ENCODE results near the gene GSN.

GSN gene

GRCh38 chr9:121339437-121339836 lies 71.5 kb downstream of the GSN start:
- no peak overlapping the region for H3K27ac ChIP-seq (ENCODE audit: low read length)
- no peaks in the 10 kb centered on the region for H3K27me3 ChIP-seq (ENCODE audit: insufficient read depth, low read length)
- peaks cover 5% of the 10 kb centered on the region; the same call in 1 of the 2 replicates for H3K36me3 ChIP-seq (ENCODE audit: insufficient read depth, low read depth, low read length)
- H3K9ac ChIP-seq (ENCODE audit: low read depth, low read length): no peak overlapping the region
- no peaks in the 10 kb centered on the region for H3K4me1 ChIP-seq (ENCODE audit: insufficient read depth, low read length)
- no peaks in the 10 kb centered on the region for H3K9me3 ChIP-seq (ENCODE audit: insufficient read depth, low read depth, low read length)
- H3K4me3 ChIP-seq (ENCODE audit: low read length): no peak overlapping the region

GRCh38 chr9:121340676-121341392 lies 72.9 kb downstream of the GSN start:
- H3K27me3 ChIP-seq (ENCODE audit: insufficient read depth, low read length): no peaks in the 10 kb centered on the region
- H3K27ac ChIP-seq (ENCODE audit: low read length): no peak overlapping the region
- no peaks in the 10 kb centered on the region for H3K4me1 ChIP-seq (ENCODE audit: insufficient read depth, low read length)
- no peak overlapping the region for H3K9ac ChIP-seq (ENCODE audit: low read depth, low read length)
- no peaks in the 10 kb centered on the region for H3K9me3 ChIP-seq (ENCODE audit: insufficient read depth, low read depth, low read length)
- H3K4me3 ChIP-seq (ENCODE audit: low read length): no peak overlapping the region
- H3K36me3 ChIP-seq (ENCODE audit: insufficient read depth, low read depth, low read length): peaks cover 5% of the 10 kb centered on the region; the same call in 1 of the 2 replicates

- Histone ChIP-seq H3K36me3 (ENCODE audit: insufficient read depth, low read depth, low read length) (peaks cover 19% of the 10 kb centered on the region), H3K4me1 (ENCODE audit: insufficient read depth, low read length) (no peaks in the 10 kb centered on the region), H3K4me3 (ENCODE audit: low read length) (no peak overlapping the region), H3K9me3 (ENCODE audit: insufficient read depth, low read depth, low read length) (no peaks in the 10 kb centered on the region), H3K27me3 (ENCODE audit: insufficient read depth, low read length) (no peaks in the 10 kb centered on the region), H3K9ac (ENCODE audit: low read depth, low read length) (no peak overlapping the region), H3K27ac (ENCODE audit: low read length) (no peak overlapping the region)
These were observed 76.2 kb downstream of the GSN start for GRCh38 chr9:121344184-121344583.

GRCh38 chr9:121345070-121345469 lies 77.1 kb downstream of the GSN start:
- H3K36me3 ChIP-seq (ENCODE audit: insufficient read depth, low read depth, low read length): peaks cover 19% of the 10 kb centered on the region
- H3K9me3 ChIP-seq (ENCODE audit: insufficient read depth, low read depth, low read length): no peaks in the 10 kb centered on the region
- no peaks in the 10 kb centered on the region for H3K4me1 ChIP-seq (ENCODE audit: insufficient read depth, low read length)
- no peaks in the 10 kb centered on the region for H3K27me3 ChIP-seq (ENCODE audit: insufficient read depth, low read length)
- H3K27ac ChIP-seq (ENCODE audit: low read length): no peak overlapping the region
- H3K9ac ChIP-seq (ENCODE audit: low read depth, low read length): no peak overlapping the region
- no peak overlapping the region for H3K4me3 ChIP-seq (ENCODE audit: low read length)

GRCh38 chr9:121348221-121348620 lies 80.3 kb downstream of the GSN start:
- Histone ChIP-seq H3K27me3 (ENCODE audit: insufficient read depth, low read length) (no peaks in the 10 kb centered on the region), H3K9ac (ENCODE audit: low read depth, low read length) (no peak overlapping the region), H3K4me3 (ENCODE audit: low read length) (no peak overlapping the region), H3K27ac (ENCODE audit: low read length) (no peak overlapping the region), H3K4me1 (ENCODE audit: insufficient read depth, low read length) (no peaks in the 10 kb centered on the region), H3K9me3 (ENCODE audit: insufficient read depth, low read depth, low read length) (no peaks in the 10 kb centered on the region), H3K36me3 (ENCODE audit: insufficient read depth, low read depth, low read length) (peaks cover 25% of the 10 kb centered on the region)

- no peak overlapping the region for H3K9ac ChIP-seq (ENCODE audit: low read depth, low read length)
These were observed 81.0 kb downstream of the GSN start for GRCh38 chr9:121349009-121349408.

GRCh38 chr9:121350036-121350435 lies 82.1 kb downstream of the GSN start:
- Histone ChIP-seq H3K36me3 (ENCODE audit: insufficient read depth, low read depth, low read length) (peaks cover 31% of the 10 kb centered on the region), H3K9me3 (ENCODE audit: insufficient read depth, low read depth, low read length) (no peaks in the 10 kb centered on the region), H3K4me3 (ENCODE audit: low read length) (no peak overlapping the region), H3K4me1 (ENCODE audit: insufficient read depth, low read length) (peaks cover 5% of the 10 kb centered on the region; the same call in 1 of the 2 replicates), H3K27ac (ENCODE audit: low read length) (no peak overlapping the region), H3K27me3 (ENCODE audit: insufficient read depth, low read length) (no peaks in the 10 kb centered on the region), H3K9ac (ENCODE audit: low read depth, low read length) (no peak overlapping the region)

More at GRCh38 chr9:121349009-121349408, 81.0 kb downstream of the GSN start:
- H3K27ac ChIP-seq (ENCODE audit: low read length): no peak overlapping the region
- peaks cover 5% of the 10 kb centered on the region; the same call in 1 of the 2 replicates for H3K4me1 ChIP-seq (ENCODE audit: insufficient read depth, low read length)
- H3K4me3 ChIP-seq (ENCODE audit: low read length): no peak overlapping the region
- no peaks in the 10 kb centered on the region for H3K9me3 ChIP-seq (ENCODE audit: insufficient read depth, low read depth, low read length)
- H3K36me3 ChIP-seq (ENCODE audit: insufficient read depth, low read depth, low read length): peaks cover 29% of the 10 kb centered on the region
- H3K27me3 ChIP-seq (ENCODE audit: insufficient read depth, low read length): no peaks in the 10 kb centered on the region

GRCh38 chr9:121350993-121351561 lies 83.1 kb downstream of the GSN start:
- Histone ChIP-seq H3K4me3 (ENCODE audit: low read length) (no peak overlapping the region), H3K27ac (ENCODE audit: low read length) (no peak overlapping the region), H3K27me3 (ENCODE audit: insufficient read depth, low read length) (no peaks in the 10 kb centered on the region), H3K4me1 (ENCODE audit: insufficient read depth, low read length) (peaks cover 5% of the 10 kb centered on the region; the same call in 1 of the 2 replicates), H3K9ac (ENCODE audit: low read depth, low read length) (no peak overlapping the region), H3K9me3 (ENCODE audit: insufficient read depth, low read depth, low read length) (no peaks in the 10 kb centered on the region), H3K36me3 (ENCODE audit: insufficient read depth, low read depth, low read length) (peaks cover 31% of the 10 kb centered on the region)

GRCh38 chr9:121353241-121354061 lies 85.5 kb downstream of the GSN start:
- H3K4me1 ChIP-seq (ENCODE audit: insufficient read depth, low read length): peaks cover 5% of the 10 kb centered on the region; the same call in 1 of the 2 replicates
- peaks cover 18% of the 10 kb centered on the region for H3K36me3 ChIP-seq (ENCODE audit: insufficient read depth, low read depth, low read length)
- H3K9me3 ChIP-seq (ENCODE audit: insufficient read depth, low read depth, low read length): no peaks in the 10 kb centered on the region
- no peak overlapping the region for H3K9ac ChIP-seq (ENCODE audit: low read depth, low read length)
- no peak overlapping the region for H3K27ac ChIP-seq (ENCODE audit: low read length)
- no peaks in the 10 kb centered on the region for H3K27me3 ChIP-seq (ENCODE audit: insufficient read depth, low read length)
- no peak overlapping the region for H3K4me3 ChIP-seq (ENCODE audit: low read length)

GRCh38 chr9:121354141-121354540 lies 86.2 kb downstream of the GSN start:
- Histone ChIP-seq H3K36me3 (ENCODE audit: insufficient read depth, low read depth, low read length) (peaks cover 12% of the 10 kb centered on the region; the same call in 1 of the 2 replicates), H3K9ac (ENCODE audit: low read depth, low read length) (no peak overlapping the region), H3K9me3 (ENCODE audit: insufficient read depth, low read depth, low read length) (no peaks in the 10 kb centered on the region), H3K4me1 (ENCODE audit: insufficient read depth, low read length) (peaks cover 5% of the 10 kb centered on the region; the same call in 1 of the 2 replicates), H3K4me3 (ENCODE audit: low read length) (no peak overlapping the region), H3K27ac (ENCODE audit: low read length) (no peak overlapping the region), H3K27me3 (ENCODE audit: insufficient read depth, low read length) (no peaks in the 10 kb centered on the region)

- peaks cover 12% of the 10 kb centered on the region; the same call in 1 of the 2 replicates for H3K36me3 ChIP-seq (ENCODE audit: insufficient read depth, low read depth, low read length)
- no peak overlapping the region for H3K4me3 ChIP-seq (ENCODE audit: low read length)
- no peaks in the 10 kb centered on the region for H3K27me3 ChIP-seq (ENCODE audit: insufficient read depth, low read length)
- H3K27ac ChIP-seq (ENCODE audit: low read length): no peak overlapping the region
- peaks cover 5% of the 10 kb centered on the region; the same call in 1 of the 2 replicates for H3K4me1 ChIP-seq (ENCODE audit: insufficient read depth, low read length)
- no peak overlapping the region for H3K9ac ChIP-seq (ENCODE audit: low read depth, low read length)
- H3K9me3 ChIP-seq (ENCODE audit: insufficient read depth, low read depth, low read length): no peaks in the 10 kb centered on the region
These were observed 86.8 kb downstream of the GSN start for GRCh38 chr9:121354762-121355161.

All from iPS-20b (cell line).